HEK293 (cell line): Measurements from ENCODE around the gene DIS3L2.

ENCODE experiments used
- CTCF ChIA-PET: fragments of 350-600 bp; formaldehyde crosslinking; extraction: SDS; loops from one replicate; lab custom pipeline; 2021; ENCODE audit warnings: antibody characterized with exemption; lab: Yijun Ruan, JAX
- POLR2A ChIA-PET: fragments of 300-600 bp; formaldehyde crosslinking; extraction: SDS; loops from one replicate; lab custom pipeline; 2020; ENCODE audit warnings: antibody characterized with exemption, inconsistent platforms; lab: Yijun Ruan, JAX
- H3K27ac ChIP-seq: fragments of 200-500 bp; sonication (Bioruptor generic); 2 replicates; pipeline ENCODE4 v1.5.1; 2014; ENCODE audit warnings: low read depth, low read length, control low read depth, inconsistent platforms; ENCODE audit errors: extremely low read depth
- H3K36me3 ChIP-seq, 2 experiments: fragments of 200-500 bp in 1 of 2; sonication (Bioruptor generic) in 1 of 2; 1 replicate in 1 of 2; 2 replicates in 1 of 2; pipeline ENCODE4 v1.5.1; 2014 to 2017; ENCODE audit warnings: inconsistent platforms in 2 of 2, low read length in 2 of 2; ENCODE audit not compliant: control insufficient read depth in 2 of 2, insufficient read depth in 1 of 2
- H3K4me1 ChIP-seq: fragments of 200-500 bp; sonication (Bioruptor generic); 2 replicates; pipeline ENCODE4 v1.5.1; 2014; ENCODE audit warnings: mild to moderate bottlenecking, low read length, inconsistent platforms; ENCODE audit not compliant: control insufficient read depth, insufficient read depth
- H3K4me3 ChIP-seq: 2 replicates; pipeline ENCODE4 v1.5.1; 2011; ENCODE audit warnings: low read depth, mild to moderate bottlenecking, control low read depth, low read length, moderate library complexity
- H3K9me3 ChIP-seq: fragments of 200-500 bp; sonication (Bioruptor generic); 2 replicates; pipeline ENCODE4 v1.5.1; 2014; ENCODE audit warnings: low read depth, low read length, inconsistent platforms; ENCODE audit not compliant: control insufficient read depth, insufficient read depth
- GLI2 ChIP-seq: fragments of 450-650 bp; formaldehyde crosslinking; IDR thresholded peaks from 2 replicates; pipeline ENCODE4; 2017; ENCODE audit warnings: missing biosample characterization, missing genetic modification characterization, low read depth, borderline replicate concordance
- RBAK ChIP-seq: fragments of 450-650 bp; formaldehyde crosslinking; IDR thresholded peaks from 2 replicates; pipeline ENCODE4 v1.5.1; 2016; ENCODE audit warnings: missing biosample characterization, missing genetic modification characterization
- REPIN1 ChIP-seq: fragments of 450-650 bp; formaldehyde crosslinking; IDR thresholded peaks from 2 replicates; pipeline ENCODE4 v1.5.1; 2017; ENCODE audit warnings: missing biosample characterization, missing genetic modification characterization, low read depth
- SCRT2 ChIP-seq: fragments of 450-650 bp; formaldehyde crosslinking; IDR thresholded peaks from 2 replicates; pipeline ENCODE4 v1.5.1; 2016; ENCODE audit warnings: missing biosample characterization, missing genetic modification characterization
- ZNF146 ChIP-seq: fragments of 450-650 bp; formaldehyde crosslinking; IDR thresholded peaks from 2 replicates; pipeline ENCODE4 v1.5.1; 2016; ENCODE audit warnings: missing biosample characterization, missing genetic modification characterization
- ZNF175 ChIP-seq: fragments of 450-650 bp; formaldehyde crosslinking; IDR thresholded peaks from 2 replicates; pipeline ENCODE4 v1.5.1; 2016; ENCODE audit warnings: missing biosample characterization, missing genetic modification characterization
- ZNF211 ChIP-seq: fragments of 450-650 bp; formaldehyde crosslinking; IDR thresholded peaks from 2 replicates; pipeline ENCODE4 v1.5.1; 2016; ENCODE audit warnings: low read depth, missing biosample characterization, missing genetic modification characterization
- ZNF221 ChIP-seq: fragments of 450-650 bp; formaldehyde crosslinking; IDR thresholded peaks from 2 replicates; pipeline ENCODE4 v1.5.1; 2017; ENCODE audit warnings: missing biosample characterization, missing genetic modification characterization, borderline replicate concordance
- ZNF335 ChIP-seq: fragments of 450-650 bp; formaldehyde crosslinking; conservative IDR thresholded peaks from 2 replicates; pipeline ENCODE4 v1.5.1; 2016; ENCODE audit warnings: missing biosample characterization, missing genetic modification characterization
- ZNF530 ChIP-seq: fragments of 450-650 bp; formaldehyde crosslinking; IDR thresholded peaks from 2 replicates; pipeline ENCODE4 v1.5.1; 2016; ENCODE audit warnings: low read depth, missing biosample characterization, missing genetic modification characterization
- ZNF626 ChIP-seq: fragments of 450-650 bp; sonication (Bioruptor Pico); formaldehyde crosslinking; IDR thresholded peaks from 2 replicates; pipeline ENCODE4 v1.5.1; 2018; ENCODE audit warnings: missing biosample characterization, missing genetic modification characterization, inconsistent platforms
- ZNF670 ChIP-seq: fragments of 450-650 bp; formaldehyde crosslinking; IDR thresholded peaks from 2 replicates; pipeline ENCODE4 v1.5.1; 2016; ENCODE audit warnings: missing biosample characterization, missing genetic modification characterization, low read depth
- ZNF701 ChIP-seq: fragments of 450-650 bp; formaldehyde crosslinking; IDR thresholded peaks from 2 replicates; pipeline ENCODE4 v1.5.1; 2016; ENCODE audit warnings: missing biosample characterization, missing genetic modification characterization
- ZNF777 ChIP-seq: fragments of 450-650 bp; formaldehyde crosslinking; IDR thresholded peaks from 2 replicates; pipeline ENCODE4 v1.5.1; 2017; ENCODE audit warnings: missing biosample characterization, missing genetic modification characterization, borderline replicate concordance
- TF ChIP-seq, protein P1 (sequence below): fragments of 450-650 bp; formaldehyde crosslinking; IDR thresholded peaks from 2 replicates; pipeline ENCODE4 v1.5.1; 2016; ENCODE audit warnings: missing biosample characterization, missing genetic modification characterization
- TF ChIP-seq, protein P2 (sequence below): fragments of 450-650 bp; IDR thresholded peaks from 2 replicates; pipeline ENCODE4 v1.5.1; 2018; ENCODE audit warnings: missing biosample characterization, missing genetic modification characterization
- TF ChIP-seq, protein P3 (sequence below): fragments of 450-650 bp; formaldehyde crosslinking; IDR thresholded peaks from 2 replicates; pipeline ENCODE4 v1.5.1; 2016; ENCODE audit warnings: missing biosample characterization, missing genetic modification characterization
- TF ChIP-seq, protein P4 (sequence below): fragments of 450-650 bp; formaldehyde crosslinking; IDR thresholded peaks from 2 replicates; pipeline ENCODE4 v1.5.1; 2017; ENCODE audit warnings: missing biosample characterization, mild to moderate bottlenecking, missing genetic modification characterization, moderate library complexity
- TF ChIP-seq, protein P5 (sequence below): fragments of 450-650 bp; formaldehyde crosslinking; IDR thresholded peaks from 2 replicates; pipeline ENCODE4 v1.5.1; 2017; ENCODE audit warnings: missing biosample characterization, missing genetic modification characterization
- TF ChIP-seq, protein P6 (sequence below): fragments of 450-650 bp; formaldehyde crosslinking; IDR thresholded peaks from 2 replicates; pipeline ENCODE4 v1.5.1; 2016; ENCODE audit warnings: missing biosample characterization, missing genetic modification characterization
- TF ChIP-seq, protein P7 (sequence below): fragments of 450-650 bp; formaldehyde crosslinking; IDR thresholded peaks from 2 replicates; pipeline ENCODE4 v1.5.1; 2017; ENCODE audit warnings: missing biosample characterization, missing genetic modification characterization

Gene DIS3L2

DNA sequence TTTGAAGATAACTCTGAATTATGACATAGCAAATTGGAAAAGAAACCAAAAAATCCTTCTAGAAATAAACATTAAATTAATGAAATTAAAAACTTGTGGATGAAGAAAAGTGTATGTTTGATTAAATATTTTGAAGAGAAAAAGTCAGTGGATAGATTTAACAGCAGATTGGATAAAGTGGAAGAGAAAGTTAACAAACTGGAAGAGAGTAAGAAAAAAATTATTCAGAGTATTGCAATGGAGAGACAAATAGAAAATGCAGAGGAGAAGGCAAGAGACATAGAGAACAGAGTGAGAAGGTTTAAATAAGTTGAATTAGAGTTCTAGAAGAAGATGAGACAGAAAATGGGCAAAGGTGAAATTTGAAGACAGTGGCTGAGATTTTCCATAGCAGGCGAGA is 162.8 kb downstream of the DIS3L2 start (continued):
- TF ChIP-seq, protein P1, sequence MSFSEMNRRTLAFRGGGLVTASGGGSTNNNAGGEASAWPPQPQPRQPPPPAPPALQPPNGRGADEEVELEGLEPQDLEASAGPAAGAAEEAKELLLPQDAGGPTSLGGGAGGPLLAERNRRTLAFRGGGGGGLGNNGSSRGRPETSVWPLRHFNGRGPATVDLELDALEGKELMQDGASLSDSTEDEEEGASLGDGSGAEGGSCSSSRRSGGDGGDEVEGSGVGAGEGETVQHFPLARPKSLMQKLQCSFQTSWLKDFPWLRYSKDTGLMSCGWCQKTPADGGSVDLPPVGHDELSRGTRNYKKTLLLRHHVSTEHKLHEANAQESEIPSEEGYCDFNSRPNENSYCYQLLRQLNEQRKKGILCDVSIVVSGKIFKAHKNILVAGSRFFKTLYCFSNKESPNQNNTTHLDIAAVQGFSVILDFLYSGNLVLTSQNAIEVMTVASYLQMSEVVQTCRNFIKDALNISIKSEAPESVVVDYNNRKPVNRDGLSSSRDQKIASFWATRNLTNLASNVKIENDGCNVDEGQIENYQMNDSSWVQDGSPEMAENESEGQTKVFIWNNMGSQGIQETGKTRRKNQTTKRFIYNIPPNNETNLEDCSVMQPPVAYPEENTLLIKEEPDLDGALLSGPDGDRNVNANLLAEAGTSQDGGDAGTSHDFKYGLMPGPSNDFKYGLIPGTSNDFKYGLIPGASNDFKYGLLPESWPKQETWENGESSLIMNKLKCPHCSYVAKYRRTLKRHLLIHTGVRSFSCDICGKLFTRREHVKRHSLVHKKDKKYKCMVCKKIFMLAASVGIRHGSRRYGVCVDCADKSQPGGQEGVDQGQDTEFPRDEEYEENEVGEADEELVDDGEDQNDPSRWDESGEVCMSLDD (tag by site-specific recombination), result no peak
- no peak for TF ChIP-seq ZNF670
- TF ChIP-seq ZNF701, result no peak
- no peak for TF ChIP-seq SCRT2 (tag by site-specific recombination)

DNA sequence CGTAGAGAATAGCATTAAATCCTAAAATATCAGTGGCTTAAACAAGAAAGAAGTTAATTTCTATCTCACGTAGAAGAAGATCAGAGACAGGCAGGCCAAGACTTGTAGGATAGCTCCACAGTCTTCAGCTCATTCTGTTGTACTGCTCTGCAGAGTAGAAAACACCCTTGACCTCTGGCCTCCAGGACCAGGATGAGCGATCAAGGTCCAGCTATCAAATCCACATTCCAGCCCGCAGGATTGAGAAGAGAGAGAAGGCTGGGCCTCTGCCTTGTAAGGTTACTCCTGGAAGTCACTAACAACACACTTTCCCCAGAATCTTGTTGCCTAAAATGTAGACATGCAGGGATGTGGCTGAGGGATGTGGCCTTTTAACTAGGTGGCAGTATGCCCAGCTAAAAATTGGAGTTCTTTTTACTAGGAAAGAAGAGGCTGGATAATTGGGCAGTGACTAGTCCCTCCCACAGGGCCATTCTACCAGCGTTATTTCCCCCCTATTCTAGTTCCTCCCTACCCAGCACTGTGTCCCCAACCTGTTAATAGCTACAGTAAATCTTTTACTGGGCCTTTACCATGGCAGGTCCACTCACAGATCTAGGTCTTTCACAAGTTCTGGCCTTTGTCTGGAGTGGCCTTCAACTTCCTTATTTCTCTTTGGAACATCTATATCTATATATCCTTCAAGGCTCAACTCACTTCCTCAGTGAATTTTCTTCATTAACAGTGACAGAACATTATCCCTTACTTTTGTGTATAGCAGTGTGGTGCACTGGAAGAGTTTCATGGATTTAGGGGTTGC is 165.0 kb downstream of the DIS3L2 start:
- no peak overlapping the region for H3K27ac ChIP-seq
- CTCF ChIA-PET, result interaction anchor here (0.6 to 1.8 kb wide), 4 partner anchors 15 to 220 kb away, joined by 4 to 10 read pairs (median 7); no protein-coding TSS in a partner anchor
- TF ChIP-seq, protein P2, sequence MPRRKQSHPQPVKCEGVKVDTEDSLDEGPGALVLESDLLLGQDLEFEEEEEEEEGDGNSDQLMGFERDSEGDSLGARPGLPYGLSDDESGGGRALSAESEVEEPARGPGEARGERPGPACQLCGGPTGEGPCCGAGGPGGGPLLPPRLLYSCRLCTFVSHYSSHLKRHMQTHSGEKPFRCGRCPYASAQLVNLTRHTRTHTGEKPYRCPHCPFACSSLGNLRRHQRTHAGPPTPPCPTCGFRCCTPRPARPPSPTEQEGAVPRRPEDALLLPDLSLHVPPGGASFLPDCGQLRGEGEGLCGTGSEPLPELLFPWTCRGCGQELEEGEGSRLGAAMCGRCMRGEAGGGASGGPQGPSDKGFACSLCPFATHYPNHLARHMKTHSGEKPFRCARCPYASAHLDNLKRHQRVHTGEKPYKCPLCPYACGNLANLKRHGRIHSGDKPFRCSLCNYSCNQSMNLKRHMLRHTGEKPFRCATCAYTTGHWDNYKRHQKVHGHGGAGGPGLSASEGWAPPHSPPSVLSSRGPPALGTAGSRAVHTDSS (tag by site-specific recombination), result no peak
- TF ChIP-seq ZNF221 (tag by site-specific recombination) (no peak), REPIN1 (tag by site-specific recombination) (no peak), ZNF146 (tag by site-specific recombination) (no peak), GLI2 (tag by site-specific recombination) (no peak), RBAK (tag by site-specific recombination) (no peak), ZNF211 (no peak), ZNF530 (tag by site-specific recombination) (no peak), ZNF777 (tag by site-specific recombination) (no peak), ZNF175 (tag by site-specific recombination) (no peak), ZNF335 (no peak), ZNF626 (tag by site-specific recombination) (no peak)
- TF ChIP-seq, protein P3, sequence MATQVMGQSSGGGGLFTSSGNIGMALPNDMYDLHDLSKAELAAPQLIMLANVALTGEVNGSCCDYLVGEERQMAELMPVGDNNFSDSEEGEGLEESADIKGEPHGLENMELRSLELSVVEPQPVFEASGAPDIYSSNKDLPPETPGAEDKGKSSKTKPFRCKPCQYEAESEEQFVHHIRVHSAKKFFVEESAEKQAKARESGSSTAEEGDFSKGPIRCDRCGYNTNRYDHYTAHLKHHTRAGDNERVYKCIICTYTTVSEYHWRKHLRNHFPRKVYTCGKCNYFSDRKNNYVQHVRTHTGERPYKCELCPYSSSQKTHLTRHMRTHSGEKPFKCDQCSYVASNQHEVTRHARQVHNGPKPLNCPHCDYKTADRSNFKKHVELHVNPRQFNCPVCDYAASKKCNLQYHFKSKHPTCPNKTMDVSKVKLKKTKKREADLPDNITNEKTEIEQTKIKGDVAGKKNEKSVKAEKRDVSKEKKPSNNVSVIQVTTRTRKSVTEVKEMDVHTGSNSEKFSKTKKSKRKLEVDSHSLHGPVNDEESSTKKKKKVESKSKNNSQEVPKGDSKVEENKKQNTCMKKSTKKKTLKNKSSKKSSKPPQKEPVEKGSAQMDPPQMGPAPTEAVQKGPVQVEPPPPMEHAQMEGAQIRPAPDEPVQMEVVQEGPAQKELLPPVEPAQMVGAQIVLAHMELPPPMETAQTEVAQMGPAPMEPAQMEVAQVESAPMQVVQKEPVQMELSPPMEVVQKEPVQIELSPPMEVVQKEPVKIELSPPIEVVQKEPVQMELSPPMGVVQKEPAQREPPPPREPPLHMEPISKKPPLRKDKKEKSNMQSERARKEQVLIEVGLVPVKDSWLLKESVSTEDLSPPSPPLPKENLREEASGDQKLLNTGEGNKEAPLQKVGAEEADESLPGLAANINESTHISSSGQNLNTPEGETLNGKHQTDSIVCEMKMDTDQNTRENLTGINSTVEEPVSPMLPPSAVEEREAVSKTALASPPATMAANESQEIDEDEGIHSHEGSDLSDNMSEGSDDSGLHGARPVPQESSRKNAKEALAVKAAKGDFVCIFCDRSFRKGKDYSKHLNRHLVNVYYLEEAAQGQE, result no peak
- TF ChIP-seq, protein P4, sequence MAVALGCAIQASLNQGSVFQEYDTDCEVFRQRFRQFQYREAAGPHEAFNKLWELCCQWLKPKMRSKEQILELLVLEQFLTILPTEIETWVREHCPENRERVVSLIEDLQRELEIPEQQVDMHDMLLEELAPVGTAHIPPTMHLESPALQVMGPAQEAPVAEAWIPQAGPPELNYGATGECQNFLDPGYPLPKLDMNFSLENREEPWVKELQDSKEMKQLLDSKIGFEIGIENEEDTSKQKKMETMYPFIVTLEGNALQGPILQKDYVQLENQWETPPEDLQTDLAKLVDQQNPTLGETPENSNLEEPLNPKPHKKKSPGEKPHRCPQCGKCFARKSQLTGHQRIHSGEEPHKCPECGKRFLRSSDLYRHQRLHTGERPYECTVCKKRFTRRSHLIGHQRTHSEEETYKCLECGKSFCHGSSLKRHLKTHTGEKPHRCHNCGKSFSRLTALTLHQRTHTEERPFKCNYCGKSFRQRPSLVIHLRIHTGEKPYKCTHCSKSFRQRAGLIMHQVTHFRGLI, result no peak
- TF ChIP-seq, protein P5, sequence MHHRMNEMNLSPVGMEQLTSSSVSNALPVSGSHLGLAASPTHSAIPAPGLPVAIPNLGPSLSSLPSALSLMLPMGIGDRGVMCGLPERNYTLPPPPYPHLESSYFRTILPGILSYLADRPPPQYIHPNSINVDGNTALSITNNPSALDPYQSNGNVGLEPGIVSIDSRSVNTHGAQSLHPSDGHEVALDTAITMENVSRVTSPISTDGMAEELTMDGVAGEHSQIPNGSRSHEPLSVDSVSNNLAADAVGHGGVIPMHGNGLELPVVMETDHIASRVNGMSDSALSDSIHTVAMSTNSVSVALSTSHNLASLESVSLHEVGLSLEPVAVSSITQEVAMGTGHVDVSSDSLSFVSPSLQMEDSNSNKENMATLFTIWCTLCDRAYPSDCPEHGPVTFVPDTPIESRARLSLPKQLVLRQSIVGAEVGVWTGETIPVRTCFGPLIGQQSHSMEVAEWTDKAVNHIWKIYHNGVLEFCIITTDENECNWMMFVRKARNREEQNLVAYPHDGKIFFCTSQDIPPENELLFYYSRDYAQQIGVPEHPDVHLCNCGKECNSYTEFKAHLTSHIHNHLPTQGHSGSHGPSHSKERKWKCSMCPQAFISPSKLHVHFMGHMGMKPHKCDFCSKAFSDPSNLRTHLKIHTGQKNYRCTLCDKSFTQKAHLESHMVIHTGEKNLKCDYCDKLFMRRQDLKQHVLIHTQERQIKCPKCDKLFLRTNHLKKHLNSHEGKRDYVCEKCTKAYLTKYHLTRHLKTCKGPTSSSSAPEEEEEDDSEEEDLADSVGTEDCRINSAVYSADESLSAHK (tag by site-specific recombination), result no peak
- TF ChIP-seq, protein P6, sequence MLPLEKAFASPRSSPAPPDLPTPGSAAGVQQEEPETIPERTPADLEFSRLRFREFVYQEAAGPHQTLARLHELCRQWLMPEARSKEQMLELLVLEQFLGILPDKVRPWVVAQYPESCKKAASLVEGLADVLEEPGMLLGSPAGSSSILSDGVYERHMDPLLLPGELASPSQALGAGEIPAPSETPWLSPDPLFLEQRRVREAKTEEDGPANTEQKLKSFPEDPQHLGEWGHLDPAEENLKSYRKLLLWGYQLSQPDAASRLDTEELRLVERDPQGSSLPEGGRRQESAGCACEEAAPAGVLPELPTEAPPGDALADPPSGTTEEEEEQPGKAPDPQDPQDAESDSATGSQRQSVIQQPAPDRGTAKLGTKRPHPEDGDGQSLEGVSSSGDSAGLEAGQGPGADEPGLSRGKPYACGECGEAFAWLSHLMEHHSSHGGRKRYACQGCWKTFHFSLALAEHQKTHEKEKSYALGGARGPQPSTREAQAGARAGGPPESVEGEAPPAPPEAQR (tag by site-specific recombination), result no peak
- TF ChIP-seq, protein P7, sequence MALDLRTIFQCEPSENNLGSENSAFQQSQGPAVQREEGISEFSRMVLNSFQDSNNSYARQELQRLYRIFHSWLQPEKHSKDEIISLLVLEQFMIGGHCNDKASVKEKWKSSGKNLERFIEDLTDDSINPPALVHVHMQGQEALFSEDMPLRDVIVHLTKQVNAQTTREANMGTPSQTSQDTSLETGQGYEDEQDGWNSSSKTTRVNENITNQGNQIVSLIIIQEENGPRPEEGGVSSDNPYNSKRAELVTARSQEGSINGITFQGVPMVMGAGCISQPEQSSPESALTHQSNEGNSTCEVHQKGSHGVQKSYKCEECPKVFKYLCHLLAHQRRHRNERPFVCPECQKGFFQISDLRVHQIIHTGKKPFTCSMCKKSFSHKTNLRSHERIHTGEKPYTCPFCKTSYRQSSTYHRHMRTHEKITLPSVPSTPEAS, result no peak
- TF ChIP-seq, all 188 proteins: peak for 0
- Histone ChIP-seq H3K9me3 (no peaks in the 10 kb centered on the region), H3K4me1 (no peaks in the 10 kb centered on the region), H3K4me3 (no peak overlapping the region), H3K36me3 (peaks cover 0 to 2% of the 10 kb centered on the region in 2 experiments; a peak in 2 of 3 replicates)
- POLR2A ChIA-PET, result no interaction called here
